ENCODE results near the gene KLF3.
"Not testable (repeated sequence)": the region's sequence is repeated elsewhere in the genome, so short reads cannot be mapped to it uniquely, and the experiment has no call there.

The KLF3 gene

DNA sequence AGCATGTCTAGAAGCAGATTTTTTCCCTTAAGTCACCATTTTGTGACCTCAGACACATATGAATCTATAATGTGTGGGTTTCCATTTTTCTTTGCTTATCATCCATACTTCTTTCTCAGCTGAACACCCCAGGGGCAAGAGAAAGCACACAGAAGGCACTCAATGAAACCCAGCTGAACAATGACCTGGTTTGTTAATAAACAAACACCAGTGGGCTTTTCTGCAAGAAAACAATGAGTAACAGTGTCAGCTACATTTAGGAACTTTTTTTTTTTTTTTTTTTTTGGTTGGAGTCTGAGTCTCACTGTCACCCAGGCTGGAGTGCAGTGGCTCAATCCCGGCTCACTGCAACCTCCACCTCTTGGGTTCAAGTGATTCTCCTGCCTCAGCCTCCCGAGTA is 40.7 kb upstream of the KLF3 start:
- no peaks in the 10 kb centered on the region for H3F3A ChIP-seq (ENCODE audit: control insufficient read depth, insufficient read depth)
- H3K27ac ChIP-seq (ENCODE audit: low read depth, low read length) = no peak overlapping the region
- no peaks in the 10 kb centered on the region for H3K4me1 ChIP-seq (ENCODE audit: control insufficient read depth, low read length)
- TF ChIP-seq EZH2phosphoT487 (IDR thresholded peaks at IDR 0.05; ENCODE audit: borderline replicate concordance, low read length) = no peak
- TF ChIP-seq, protein P1, sequence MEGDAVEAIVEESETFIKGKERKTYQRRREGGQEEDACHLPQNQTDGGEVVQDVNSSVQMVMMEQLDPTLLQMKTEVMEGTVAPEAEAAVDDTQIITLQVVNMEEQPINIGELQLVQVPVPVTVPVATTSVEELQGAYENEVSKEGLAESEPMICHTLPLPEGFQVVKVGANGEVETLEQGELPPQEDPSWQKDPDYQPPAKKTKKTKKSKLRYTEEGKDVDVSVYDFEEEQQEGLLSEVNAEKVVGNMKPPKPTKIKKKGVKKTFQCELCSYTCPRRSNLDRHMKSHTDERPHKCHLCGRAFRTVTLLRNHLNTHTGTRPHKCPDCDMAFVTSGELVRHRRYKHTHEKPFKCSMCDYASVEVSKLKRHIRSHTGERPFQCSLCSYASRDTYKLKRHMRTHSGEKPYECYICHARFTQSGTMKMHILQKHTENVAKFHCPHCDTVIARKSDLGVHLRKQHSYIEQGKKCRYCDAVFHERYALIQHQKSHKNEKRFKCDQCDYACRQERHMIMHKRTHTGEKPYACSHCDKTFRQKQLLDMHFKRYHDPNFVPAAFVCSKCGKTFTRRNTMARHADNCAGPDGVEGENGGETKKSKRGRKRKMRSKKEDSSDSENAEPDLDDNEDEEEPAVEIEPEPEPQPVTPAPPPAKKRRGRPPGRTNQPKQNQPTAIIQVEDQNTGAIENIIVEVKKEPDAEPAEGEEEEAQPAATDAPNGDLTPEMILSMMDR (IDR thresholded peaks at IDR 0.05; ENCODE audit: low read depth, low read length, poor library complexity, severe bottlenecking) = no peak
- H3K9me2 ChIP-seq (replicated peaks; ENCODE audit: control insufficient read depth, low read length) = no peaks in the 10 kb centered on the region
- H3K27me3 ChIP-seq (ENCODE audit: control insufficient read depth, low read length) = peaks cover 3% of the 10 kb centered on the region; the same call in 1 of the 2 replicates
- H3K79me2 ChIP-seq (ENCODE audit: control insufficient read depth, low read length) = no peaks in the 10 kb centered on the region
- no peak overlapping the region for H3K4me2 ChIP-seq (ENCODE audit: low read length)
- no peak overlapping the region for H3K4me3 ChIP-seq (ENCODE audit: low read length)
- no peaks in the 10 kb centered on the region for H3K36me3 ChIP-seq (ENCODE audit: control insufficient read depth, low read length)
- no peaks in the 10 kb centered on the region for H3K9me3 ChIP-seq (ENCODE audit: control insufficient read depth, insufficient read depth, low read length)
- no peaks in the 10 kb centered on the region for H4K20me1 ChIP-seq (ENCODE audit: control insufficient read depth, insufficient read depth, low read depth, low read length)

DNA sequence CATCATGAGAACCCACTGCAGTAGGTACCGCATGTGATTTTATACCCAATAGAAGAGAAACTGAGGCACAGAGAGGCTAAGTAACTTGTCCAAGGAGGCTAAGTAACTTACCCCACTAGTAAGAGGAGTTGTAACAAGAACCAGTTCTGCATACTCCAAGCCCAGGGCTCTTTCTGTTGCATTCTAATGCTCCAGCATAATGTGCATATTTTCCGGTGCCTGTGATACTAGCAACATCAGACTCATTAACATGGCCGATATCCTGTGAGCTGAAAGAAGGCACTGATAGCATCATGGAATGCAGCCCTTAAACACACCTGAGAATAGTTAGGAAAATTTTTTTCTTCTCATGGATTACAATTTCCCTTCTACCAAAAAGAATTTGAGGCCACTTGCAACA is 39.7 kb upstream of the KLF3 start:
- H3K4me3 ChIP-seq (ENCODE audit: low read length) = no peak overlapping the region
- no peaks in the 10 kb centered on the region for H3K36me3 ChIP-seq (ENCODE audit: control insufficient read depth, low read length)
- no peaks in the 10 kb centered on the region for H3F3A ChIP-seq (ENCODE audit: control insufficient read depth, insufficient read depth)
- H3K27me3 ChIP-seq (ENCODE audit: control insufficient read depth, low read length) = peaks cover 3% of the 10 kb centered on the region; the same call in 1 of the 2 replicates
- no peak overlapping the region for H3K27ac ChIP-seq (ENCODE audit: low read depth, low read length)
- H3K9me2 ChIP-seq (replicated peaks; ENCODE audit: control insufficient read depth, low read length) = no peaks in the 10 kb centered on the region
- no peaks in the 10 kb centered on the region for H4K20me1 ChIP-seq (ENCODE audit: control insufficient read depth, insufficient read depth, low read depth, low read length)
- TF ChIP-seq EZH2phosphoT487 (IDR thresholded peaks at IDR 0.05; ENCODE audit: borderline replicate concordance, low read length) = no peak
- TF ChIP-seq, protein P1 (IDR thresholded peaks at IDR 0.05; ENCODE audit: low read depth, low read length, poor library complexity, severe bottlenecking) = no peak
- H3K9me3 ChIP-seq (ENCODE audit: control insufficient read depth, insufficient read depth, low read length) = no peaks in the 10 kb centered on the region
- no peaks in the 10 kb centered on the region for H3K79me2 ChIP-seq (ENCODE audit: control insufficient read depth, low read length)
- no peak overlapping the region for H3K4me2 ChIP-seq (ENCODE audit: low read length)
- no peaks in the 10 kb centered on the region for H3K4me1 ChIP-seq (ENCODE audit: control insufficient read depth, low read length)

DNA sequence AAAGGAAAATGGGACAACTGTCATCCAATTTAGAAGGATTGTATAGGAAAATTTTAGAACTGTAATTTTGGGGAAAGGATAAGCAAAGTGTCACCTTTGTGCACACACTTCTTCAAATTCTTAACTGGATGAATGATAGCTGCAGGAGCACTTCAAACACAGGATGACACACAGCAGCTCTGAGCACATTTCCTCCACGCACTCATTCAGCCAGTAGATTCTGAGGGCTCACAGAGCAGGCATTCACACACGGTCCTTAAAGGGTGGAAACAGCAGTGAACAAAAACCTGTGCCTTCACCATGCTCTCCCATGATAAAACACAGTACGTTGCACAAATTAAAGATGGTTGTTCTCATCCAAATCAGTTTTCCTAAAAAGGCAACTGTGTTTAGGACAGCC is 38.5 kb upstream of the KLF3 start:
- Histone ChIP-seq H4K20me1 (ENCODE audit: control insufficient read depth, insufficient read depth, low read depth, low read length) (no peaks in the 10 kb centered on the region), H3K79me2 (ENCODE audit: control insufficient read depth, low read length) (no peaks in the 10 kb centered on the region), H3F3A (ENCODE audit: control insufficient read depth, insufficient read depth) (no peaks in the 10 kb centered on the region), H3K4me3 (ENCODE audit: low read length) (no peak overlapping the region), H3K4me2 (ENCODE audit: low read length) (no peak overlapping the region), H3K9me3 (ENCODE audit: control insufficient read depth, insufficient read depth, low read length) (no peaks in the 10 kb centered on the region), H3K27ac (ENCODE audit: low read depth, low read length) (no peak overlapping the region), H3K9me2 (replicated peaks; ENCODE audit: control insufficient read depth, low read length) (no peaks in the 10 kb centered on the region), H3K36me3 (ENCODE audit: control insufficient read depth, low read length) (no peaks in the 10 kb centered on the region), H3K4me1 (ENCODE audit: control insufficient read depth, low read length) (no peaks in the 10 kb centered on the region), H3K27me3 (ENCODE audit: control insufficient read depth, low read length) (no peaks in the 10 kb centered on the region)
- TF ChIP-seq, protein P1 (IDR thresholded peaks at IDR 0.05; ENCODE audit: low read depth, low read length, poor library complexity, severe bottlenecking) = no peak
- TF ChIP-seq EZH2phosphoT487 (IDR thresholded peaks at IDR 0.05; ENCODE audit: borderline replicate concordance, low read length) = no peak

DNA sequence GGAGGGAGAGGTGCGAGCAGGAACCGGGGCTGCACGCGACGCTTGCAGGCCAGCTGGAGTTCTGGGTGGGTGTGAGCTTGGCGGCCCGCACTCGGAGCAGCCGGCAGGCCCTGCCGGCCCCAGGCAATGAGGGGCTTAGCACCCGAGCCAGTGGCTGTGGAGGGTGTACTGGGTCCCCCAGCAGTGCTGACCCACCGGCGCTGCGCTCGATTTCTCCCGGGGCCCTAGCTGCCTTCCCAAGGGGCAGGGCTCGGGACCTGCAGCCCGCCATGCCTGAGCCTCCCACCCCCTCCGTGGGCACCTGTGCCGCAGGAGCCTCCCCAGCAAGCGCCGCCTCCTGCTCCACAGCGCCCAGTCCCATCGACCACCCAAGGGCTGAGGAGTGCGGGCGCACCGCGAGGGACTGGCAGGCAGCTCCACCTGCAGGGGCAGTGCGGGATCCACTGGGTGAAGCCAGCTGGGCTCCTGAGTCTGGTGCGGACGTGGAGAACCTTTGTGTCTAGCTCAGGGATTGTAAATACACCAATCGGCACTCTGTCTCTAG is 37.0 kb upstream of the KLF3 start:
- H3K36me3 ChIP-seq (ENCODE audit: control insufficient read depth, low read length); H3F3A ChIP-seq (ENCODE audit: control insufficient read depth, insufficient read depth); H3K9me3 ChIP-seq (ENCODE audit: control insufficient read depth, insufficient read depth, low read length); H3K4me3 ChIP-seq (ENCODE audit: low read length); H3K4me2 ChIP-seq (ENCODE audit: low read length); H3K27ac ChIP-seq (ENCODE audit: low read depth, low read length); H3K4me1 ChIP-seq (ENCODE audit: control insufficient read depth, low read length); H3K9me2 ChIP-seq (replicated peaks; ENCODE audit: control insufficient read depth, low read length); H3K79me2 ChIP-seq (ENCODE audit: control insufficient read depth, low read length); H3K27me3 ChIP-seq (ENCODE audit: control insufficient read depth, low read length); H4K20me1 ChIP-seq (ENCODE audit: control insufficient read depth, insufficient read depth, low read depth, low read length): not testable (repeated sequence)
